A673 (cell line): ENCODE data around the gene C4BPA. TPM values are rescaled to one million over a fixed set of nuclear protein-coding genes. Genes with fewer than 3 reads are reported as not detected.

Experiments used
- BruUV-seq: library from RNA; stranded (reverse); fragments of 400-500 nt; replicated peaks from 2 replicates; lab custom pipeline; 2021; lab: Mats Ljungman, UMichigan
- CTCF ChIA-PET: fragments of 300-600 bp; sonication (Branson Sonifier 250); formaldehyde crosslinking; loops from one replicate; lab custom pipeline; 2022; ENCODE audit warnings: antibody characterized with exemption; lab: Charles Lee
- POLR2A ChIA-PET: fragments of 300-600 bp; sonication (Branson Sonifier 250); formaldehyde crosslinking; loops from one replicate; lab custom pipeline; 2022; ENCODE audit warnings: antibody characterized with exemption; ENCODE audit not compliant: low non-redundant PET; lab: Charles Lee
- DNase-seq: peaks from one replicate; pipeline ENCODE4 v3.0.0-alpha.2; 2015; ENCODE audit warnings: low spot score
- H3K27ac ChIP-seq: fragments of 200-600 bp; sonication (generic); 2 replicates; pipeline ENCODE4 v1.5.1; 2016; ENCODE audit warnings: mixed run types, low read depth, mild to moderate bottlenecking, mixed read lengths, antibody characterized with exemption, low read length; ENCODE audit not compliant: poor library complexity, severe bottlenecking
- H3K27me3 ChIP-seq: fragments of 200-600 bp; sonication (generic); replicated peaks from 2 replicates; pipeline ENCODE4 v1.6.1; 2017; ENCODE audit warnings: mixed run types, low read depth, mild to moderate bottlenecking, mixed read lengths, antibody characterized with exemption, low read length; ENCODE audit not compliant: insufficient read depth, poor library complexity
- H3K36me3 ChIP-seq: fragments of 200-600 bp; sonication (generic); 2 replicates; pipeline ENCODE4 v1.6.1; 2016; ENCODE audit warnings: mixed run types, mild to moderate bottlenecking, mixed read lengths, antibody characterized with exemption, low read length; ENCODE audit not compliant: insufficient read depth, poor library complexity, severe bottlenecking
- H3K4me1 ChIP-seq: fragments of 200-600 bp; sonication (generic); 2 replicates; pipeline ENCODE4 v1.6.1; 2017; ENCODE audit warnings: mixed run types, mild to moderate bottlenecking, mixed read lengths, antibody characterized with exemption, low read length; ENCODE audit not compliant: insufficient read depth, poor library complexity, severe bottlenecking
- H3K4me3 ChIP-seq: fragments of 200-600 bp; sonication (generic); 2 replicates; pipeline ENCODE4 v1.5.1; 2016; ENCODE audit warnings: low read depth, mixed run types, mild to moderate bottlenecking, mixed read lengths, low read length; ENCODE audit not compliant: poor library complexity, severe bottlenecking
- H3K9me3 ChIP-seq: fragments of 200-600 bp; sonication (generic); 2 replicates; pipeline ENCODE4 v1.6.1; 2016; ENCODE audit warnings: mixed run types, low read depth, mild to moderate bottlenecking, mixed read lengths, antibody characterized with exemption, low read length; ENCODE audit not compliant: poor library complexity, severe bottlenecking
- EZH2 ChIP-seq: fragments of 200-600 bp; sonication (generic); IDR thresholded peaks from 2 replicates; pipeline ENCODE4 v1.6.1; 2017; ENCODE audit warnings: borderline replicate concordance, low read depth, mild to moderate bottlenecking, mixed read lengths, antibody characterized with exemption, low read length; ENCODE audit not compliant: poor library complexity, severe bottlenecking
- intact Hi-C: fragments of 100-400 bp; cut with micrococcal nuclease; formaldehyde crosslinking; loops from one replicate; pipeline ENCODE4 v1.10.0; 2022; ENCODE audit not compliant: unreplicated experiment
- total RNA-seq: library from RNA; stranded (reverse); gene quantifications from 2 replicates; pipeline ENCODE4 v1.2.3, GENCODE V29; 2021
- TF ChIP-seq, protein P1 (sequence below): fragments of 300-800, 200-600 bp; sonication (generic); conservative IDR thresholded peaks from 2 replicates; pipeline ENCODE4 v1.5.1; 2017; ENCODE audit warnings: low read depth, mild to moderate bottlenecking, antibody characterized with exemption, low read length, moderate library complexity, mixed read lengths

Gene C4BPA
- total RNA-seq, 1 experiment from 2014 or later, result not detected

DNA sequence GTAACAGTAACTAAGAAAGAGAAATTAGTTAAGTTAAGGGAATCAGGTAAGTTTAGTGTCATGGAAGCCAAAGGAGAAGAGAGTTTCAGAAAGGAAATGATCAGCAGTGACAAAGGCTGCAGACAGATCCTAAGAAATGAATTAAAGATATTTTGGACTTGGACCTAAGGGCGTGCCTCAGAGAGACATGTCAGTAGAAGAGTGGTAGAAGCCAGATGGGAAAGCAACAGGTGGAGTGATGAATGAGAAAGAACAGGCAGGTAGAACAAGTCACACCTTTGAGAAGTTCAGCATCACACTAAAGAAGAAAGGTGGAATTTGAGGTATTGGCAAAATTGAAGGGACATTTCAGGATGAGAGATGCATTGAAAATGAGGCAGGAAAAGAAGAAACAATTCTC, 1.4 kb upstream of the C4BPA start:
- H3K9me3 ChIP-seq, result no peaks in the 10 kb centered on the region
- CTCF ChIA-PET, result no interaction called here
- H3K27me3 ChIP-seq, result peaks cover 44% of the 10 kb centered on the region
- POLR2A ChIA-PET, result no interaction called here
- intact Hi-C loops, result no loop called here
- TF ChIP-seq, protein P1, sequence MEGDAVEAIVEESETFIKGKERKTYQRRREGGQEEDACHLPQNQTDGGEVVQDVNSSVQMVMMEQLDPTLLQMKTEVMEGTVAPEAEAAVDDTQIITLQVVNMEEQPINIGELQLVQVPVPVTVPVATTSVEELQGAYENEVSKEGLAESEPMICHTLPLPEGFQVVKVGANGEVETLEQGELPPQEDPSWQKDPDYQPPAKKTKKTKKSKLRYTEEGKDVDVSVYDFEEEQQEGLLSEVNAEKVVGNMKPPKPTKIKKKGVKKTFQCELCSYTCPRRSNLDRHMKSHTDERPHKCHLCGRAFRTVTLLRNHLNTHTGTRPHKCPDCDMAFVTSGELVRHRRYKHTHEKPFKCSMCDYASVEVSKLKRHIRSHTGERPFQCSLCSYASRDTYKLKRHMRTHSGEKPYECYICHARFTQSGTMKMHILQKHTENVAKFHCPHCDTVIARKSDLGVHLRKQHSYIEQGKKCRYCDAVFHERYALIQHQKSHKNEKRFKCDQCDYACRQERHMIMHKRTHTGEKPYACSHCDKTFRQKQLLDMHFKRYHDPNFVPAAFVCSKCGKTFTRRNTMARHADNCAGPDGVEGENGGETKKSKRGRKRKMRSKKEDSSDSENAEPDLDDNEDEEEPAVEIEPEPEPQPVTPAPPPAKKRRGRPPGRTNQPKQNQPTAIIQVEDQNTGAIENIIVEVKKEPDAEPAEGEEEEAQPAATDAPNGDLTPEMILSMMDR, result no peak
- TF ChIP-seq EZH2, result no peak
- H3K4me3 ChIP-seq, result no peak overlapping the region
- no peak overlapping the region for H3K27ac ChIP-seq
- no peaks in the 10 kb centered on the region for H3K4me1 ChIP-seq
- no peaks in the 10 kb centered on the region for H3K36me3 ChIP-seq
- DNase-seq, result no peak
- no TSS peak for BruUV-seq

GRCh38 chr1:207109004-207109403, 5.0 kb downstream of the C4BPA start:
- CTCF ChIA-PET, result no interaction called here
- Histone ChIP-seq H3K27me3 (peaks cover 38% of the 10 kb centered on the region), H3K27ac (no peak overlapping the region), H3K9me3 (no peaks in the 10 kb centered on the region), H3K4me3 (no peak overlapping the region), H3K4me1 (no peaks in the 10 kb centered on the region), H3K36me3 (no peaks in the 10 kb centered on the region)
- no TSS peak for BruUV-seq
- TF ChIP-seq, protein P1, result no peak
- no peak for TF ChIP-seq EZH2
- DNase-seq, result no peak
- intact Hi-C loops, result no loop called here
- POLR2A ChIA-PET, result no interaction called here

DNA sequence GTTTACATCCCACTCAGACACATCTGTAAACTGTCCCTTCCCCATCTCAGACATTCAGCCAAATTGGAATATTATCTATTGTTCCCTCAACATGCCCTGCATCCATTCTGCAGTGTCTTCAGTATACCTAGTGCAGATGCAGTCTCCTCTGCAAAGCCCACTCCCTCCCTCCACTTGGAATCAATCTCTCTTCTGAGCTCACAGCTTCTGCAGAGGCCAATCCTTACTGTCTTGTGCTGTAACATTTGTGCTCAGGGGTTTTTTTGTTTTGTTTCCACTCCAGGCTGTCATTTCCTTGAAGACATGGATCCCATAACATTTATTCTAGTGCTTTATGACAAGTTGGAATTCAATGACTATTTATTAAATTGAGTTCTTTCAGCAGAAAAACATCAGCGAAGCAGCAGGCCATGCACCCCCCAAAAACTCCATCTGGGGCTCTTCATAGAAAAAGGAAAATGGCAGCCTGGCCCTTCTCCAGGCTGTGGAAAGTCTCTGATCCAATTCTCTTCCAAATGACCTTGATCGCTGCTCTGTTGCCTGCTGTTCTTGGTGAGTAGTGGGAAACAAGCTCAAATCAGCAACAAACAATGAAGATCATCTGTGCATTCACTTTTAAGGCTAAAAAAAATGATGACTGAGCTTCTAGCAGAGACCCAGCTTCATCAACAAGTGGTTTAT, 8.7 kb downstream of the C4BPA start:
- no peak overlapping the region for H3K27ac ChIP-seq
- DNase-seq, result no peak
- no TSS peak for BruUV-seq
- ChIA-PET CTCF (no interaction called here), POLR2A (no interaction called here)
- H3K4me1 ChIP-seq, result no peaks in the 10 kb centered on the region
- no peaks in the 10 kb centered on the region for H3K36me3 ChIP-seq
- peaks cover 21% of the 10 kb centered on the region for H3K27me3 ChIP-seq
- H3K9me3 ChIP-seq, result no peaks in the 10 kb centered on the region
- intact Hi-C loops, result no loop called here
- no peak overlapping the region for H3K4me3 ChIP-seq
- TF ChIP-seq EZH2, result no peak
- TF ChIP-seq, protein P1, result no peak
